Activated naive CD8-positive, alpha-beta T cell treated with anti-CD3 and anti-CD28 coated beads, Interleukin-2, amount 10 ng/mL, durations not matched to agents 7 days and 5 days (primary cell): ENCODE measurements around the gene CCDC148. TPM values are rescaled to one million over a fixed set of nuclear protein-coding genes. Genes with fewer than 3 reads are reported as not detected.

Experiments used
- ATAC-seq: fragments of 150-1000 bp; cut with Tn5 transposase; one replicate; pipeline ENCODE4 v1.10.0; 2021; ENCODE audit warnings: low read depth, moderate library complexity
- POLR2A ChIA-PET: fragments of 350-600 bp; sonication (Branson Sonifier 250); formaldehyde crosslinking; loops from one replicate; lab custom pipeline; 2021; ENCODE audit warnings: antibody characterized with exemption; lab: Charles Lee
- DNase-seq: peaks from one replicate; pipeline ENCODE4 v3.0.0; 2021
- H3K27ac Mint-ChIP-seq: one replicate; pipeline ENCODE4 v1.8.0; 2022; ENCODE audit warnings: mild to moderate bottlenecking, mixed read lengths
- H3K27me3 Mint-ChIP-seq: one replicate; pipeline ENCODE4 v1.8.0; 2022; ENCODE audit warnings: mild to moderate bottlenecking, moderate library complexity, mixed read lengths
- H3K36me3 Mint-ChIP-seq: one replicate; pipeline ENCODE4 v1.8.0; 2021; ENCODE audit warnings: mild to moderate bottlenecking, mixed read lengths
- H3K4me1 Mint-ChIP-seq: one replicate; pipeline ENCODE4 v1.8.0; 2021; ENCODE audit warnings: mixed read lengths
- H3K4me3 Mint-ChIP-seq: one replicate; pipeline ENCODE4 v1.8.0; 2022; ENCODE audit warnings: mild to moderate bottlenecking, moderate library complexity, mixed read lengths
- H3K9me3 Mint-ChIP-seq: one replicate; pipeline ENCODE4 v1.8.0; 2021; ENCODE audit warnings: mixed read lengths
- total RNA-seq, 2 experiments: library from RNA; stranded (reverse); gene quantifications; one replicate each; pipeline ENCODE4 v1.2.3, GENCODE V29; 2021

Gene CCDC148
- total RNA-seq, 2 experiments from 2014 or later: not detected

- Mint-ChIP-seq H3K9me3 (no peaks in the 10 kb centered on the region), H3K4me3 (no peak overlapping the region), H3K4me1 (peaks cover 12% of the 10 kb centered on the region), H3K36me3 (no peaks in the 10 kb centered on the region), H3K27ac (no peak overlapping the region), H3K27me3 (peaks cover 4% of the 10 kb centered on the region)
- DNase-seq: no peak
- ATAC-seq: peak; percentile 54
- POLR2A ChIA-PET: no interaction called here
Measured at GRCh38 chr2:158189526-158189925, 267.0 kb downstream of the CCDC148 start.

GRCh38 chr2:158187908-158188307 lies 268.6 kb downstream of the CCDC148 start:
- H3K9me3 Mint-ChIP-seq: no peaks in the 10 kb centered on the region
- POLR2A ChIA-PET: no interaction called here
- no peak for DNase-seq

GRCh38 chr2:158184556-158185343 lies 271.8 kb downstream of the CCDC148 start:
- ATAC-seq: no peak
- no peak for DNase-seq
- no peaks in the 10 kb centered on the region for H3K36me3 Mint-ChIP-seq
- no peaks in the 10 kb centered on the region for H3K9me3 Mint-ChIP-seq
- H3K4me1 Mint-ChIP-seq: peaks cover 4% of the 10 kb centered on the region
- POLR2A ChIA-PET: no interaction called here
- H3K4me3 Mint-ChIP-seq: no peak overlapping the region
- no peak overlapping the region for H3K27ac Mint-ChIP-seq
- H3K27me3 Mint-ChIP-seq: peaks cover 18% of the 10 kb centered on the region

More at GRCh38 chr2:158187908-158188307, 268.6 kb downstream of the CCDC148 start:
- Mint-ChIP-seq H3K36me3 (no peaks in the 10 kb centered on the region), H3K4me3 (no peak overlapping the region), H3K4me1 (peaks cover 12% of the 10 kb centered on the region), H3K27me3 (peaks cover 4% of the 10 kb centered on the region), H3K27ac (no peak overlapping the region)
- ATAC-seq: no peak

GRCh38 chr2:158184001-158184400 lies 272.6 kb downstream of the CCDC148 start:
- POLR2A ChIA-PET: no interaction called here
- DNase-seq (no peak), ATAC-seq (no peak)
- Mint-ChIP-seq H3K4me1 (no peaks in the 10 kb centered on the region), H3K27me3 (peaks cover 19% of the 10 kb centered on the region), H3K27ac (no peak overlapping the region), H3K36me3 (no peaks in the 10 kb centered on the region), H3K4me3 (no peak overlapping the region), H3K9me3 (no peaks in the 10 kb centered on the region)

- no peak overlapping the region for H3K4me3 Mint-ChIP-seq
- no peaks in the 10 kb centered on the region for H3K36me3 Mint-ChIP-seq
- POLR2A ChIA-PET: no interaction called here
- ATAC-seq (no peak), DNase-seq (no peak)
- no peaks in the 10 kb centered on the region for H3K4me1 Mint-ChIP-seq
- H3K9me3 Mint-ChIP-seq: no peaks in the 10 kb centered on the region
- peaks cover 26% of the 10 kb centered on the region for H3K27me3 Mint-ChIP-seq
- no peak overlapping the region for H3K27ac Mint-ChIP-seq
Measured at GRCh38 chr2:158182676-158183295, 273.8 kb downstream of the CCDC148 start.

GRCh38 chr2:158181171-158181570 lies 275.4 kb downstream of the CCDC148 start:
- no peak overlapping the region for H3K27ac Mint-ChIP-seq
- H3K27me3 Mint-ChIP-seq: peaks cover 26% of the 10 kb centered on the region
- no peaks in the 10 kb centered on the region for H3K36me3 Mint-ChIP-seq
- ATAC-seq (no peak), DNase-seq (no peak)
- no peak overlapping the region for H3K4me3 Mint-ChIP-seq
- no peaks in the 10 kb centered on the region for H3K9me3 Mint-ChIP-seq
- POLR2A ChIA-PET: no interaction called here
- no peaks in the 10 kb centered on the region for H3K4me1 Mint-ChIP-seq

- Mint-ChIP-seq H3K36me3 (no peaks in the 10 kb centered on the region), H3K9me3 (no peaks in the 10 kb centered on the region), H3K27ac (no peak overlapping the region), H3K4me3 (no peak overlapping the region), H3K27me3 (peaks cover 23% of the 10 kb centered on the region), H3K4me1 (no peaks in the 10 kb centered on the region)
- DNase-seq (no peak), ATAC-seq (no peak)
- POLR2A ChIA-PET: no interaction called here
Measured at GRCh38 chr2:158179660-158180059, 276.9 kb downstream of the CCDC148 start.

- DNase-seq (no peak), ATAC-seq (no peak)
- Mint-ChIP-seq H3K4me1 (no peaks in the 10 kb centered on the region), H3K4me3 (no peak overlapping the region), H3K36me3 (no peaks in the 10 kb centered on the region), H3K9me3 (no peaks in the 10 kb centered on the region), H3K27ac (no peak overlapping the region), H3K27me3 (peaks cover 26% of the 10 kb centered on the region)
- POLR2A ChIA-PET: no interaction called here
Measured at GRCh38 chr2:158178646-158179045, 277.9 kb downstream of the CCDC148 start.

GRCh38 chr2:158174956-158175355 lies 281.6 kb downstream of the CCDC148 start:
- Mint-ChIP-seq H3K27me3 (peaks cover 15% of the 10 kb centered on the region), H3K4me3 (no peak overlapping the region), H3K4me1 (no peaks in the 10 kb centered on the region), H3K27ac (no peak overlapping the region), H3K9me3 (no peaks in the 10 kb centered on the region), H3K36me3 (no peaks in the 10 kb centered on the region)
- POLR2A ChIA-PET: no interaction called here
- ATAC-seq: no peak
- DNase-seq: no peak

GRCh38 chr2:158174495-158174894 lies 282.1 kb downstream of the CCDC148 start:
- Mint-ChIP-seq H3K36me3 (no peaks in the 10 kb centered on the region), H3K4me3 (no peak overlapping the region), H3K4me1 (no peaks in the 10 kb centered on the region), H3K9me3 (no peaks in the 10 kb centered on the region), H3K27ac (no peak overlapping the region), H3K27me3 (peaks cover 14% of the 10 kb centered on the region)
- ATAC-seq (no peak), DNase-seq (no peak)
- POLR2A ChIA-PET: no interaction called here

GRCh38 chr2:158172719-158173118 lies 283.8 kb downstream of the CCDC148 start:
- Mint-ChIP-seq H3K36me3 (no peaks in the 10 kb centered on the region), H3K27ac (no peak overlapping the region), H3K4me3 (no peak overlapping the region), H3K4me1 (no peaks in the 10 kb centered on the region), H3K27me3 (peaks cover 9% of the 10 kb centered on the region), H3K9me3 (no peaks in the 10 kb centered on the region)
- ATAC-seq (no peak), DNase-seq (no peak)
- POLR2A ChIA-PET: no interaction called here

GRCh38 chr2:158154596-158154995 lies 302.0 kb downstream of the CCDC148 start:
- Mint-ChIP-seq H3K9me3 (no peaks in the 10 kb centered on the region), H3K4me1 (no peaks in the 10 kb centered on the region), H3K4me3 (no peak overlapping the region), H3K27ac (no peak overlapping the region), H3K27me3 (peaks cover 2% of the 10 kb centered on the region), H3K36me3 (no peaks in the 10 kb centered on the region)
- ATAC-seq (no peak), DNase-seq (no peak)
- POLR2A ChIA-PET: no interaction called here

GRCh38 chr2:158153270-158154015 lies 303.1 kb downstream of the CCDC148 start:
- ATAC-seq (no peak), DNase-seq (no peak)
- H3K36me3 Mint-ChIP-seq: no peaks in the 10 kb centered on the region
- no peaks in the 10 kb centered on the region for H3K4me1 Mint-ChIP-seq
- no peak overlapping the region for H3K27ac Mint-ChIP-seq
- no peaks in the 10 kb centered on the region for H3K9me3 Mint-ChIP-seq
- POLR2A ChIA-PET: no interaction called here
- peaks cover 2% of the 10 kb centered on the region for H3K27me3 Mint-ChIP-seq
- H3K4me3 Mint-ChIP-seq: no peak overlapping the region
